ENCODE measurements around the gene TNC.

TNC gene

DNA sequence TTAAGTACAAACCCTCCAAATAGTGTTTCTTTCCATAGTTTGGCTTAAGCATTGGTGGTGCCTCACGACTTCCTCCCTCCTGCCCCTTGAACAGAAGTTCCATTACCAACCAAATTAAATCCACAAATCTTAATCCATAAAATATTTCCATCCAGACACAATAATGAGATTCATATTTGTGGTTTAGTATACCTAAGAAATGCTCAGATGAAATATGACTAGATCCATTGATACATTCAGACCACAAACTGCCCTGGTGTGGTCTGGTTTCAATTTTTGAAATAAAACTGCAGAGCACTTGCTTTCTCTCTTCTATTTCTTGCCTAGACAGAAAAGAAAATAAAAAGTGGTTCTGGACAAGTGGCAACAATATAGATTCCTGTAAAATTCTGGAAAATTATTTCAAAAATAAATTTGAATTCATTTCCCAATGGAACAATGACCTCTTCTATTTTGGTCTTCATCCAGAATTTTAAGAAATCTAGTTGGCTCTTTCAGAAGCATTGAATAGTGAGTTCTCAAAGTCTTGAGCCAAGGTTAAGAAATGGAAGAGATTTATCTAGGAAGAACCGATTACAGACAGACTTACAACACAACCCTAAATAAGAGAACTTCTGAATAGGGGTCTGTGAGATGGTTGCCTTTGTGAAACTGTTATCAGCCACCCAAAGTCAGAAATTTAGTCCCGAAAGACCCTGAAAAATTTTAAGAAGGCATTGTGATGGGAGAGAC lies 14.0 kb downstream of the TNC start:
- no peak overlapping the region for H3K4me3 ChIP-seq (ENCODE audit: low read depth, low read length)
- TF ChIP-seq CTCF (IDR thresholded peaks at IDR 0.05; ENCODE audit: low read depth, low read length): no peak
- no peaks in the 10 kb centered on the region for H3K27me3 ChIP-seq
- H3K9me3 ChIP-seq: no peaks in the 10 kb centered on the region
- H3K4me1 ChIP-seq: no peaks in the 10 kb centered on the region
- H3K36me3 ChIP-seq: no peaks in the 10 kb centered on the region
- no peak for DNase-seq

- Histone ChIP-seq H3K36me3 (no peaks in the 10 kb centered on the region), H3K9me3 (no peaks in the 10 kb centered on the region), H3K4me1 (no peaks in the 10 kb centered on the region), H3K27me3 (no peaks in the 10 kb centered on the region), H3K4me3 (ENCODE audit: low read depth, low read length) (no peak overlapping the region)
- TF ChIP-seq CTCF (IDR thresholded peaks at IDR 0.05; ENCODE audit: low read depth, low read length): no peak
- DNase-seq: no peak
Measured at GRCh38 chr9:115099901-115100300, 18.1 kb downstream of the TNC start.

- TF ChIP-seq CTCF (IDR thresholded peaks at IDR 0.05; ENCODE audit: low read depth, low read length): no peak
- Histone ChIP-seq H3K9me3 (no peaks in the 10 kb centered on the region), H3K36me3 (no peaks in the 10 kb centered on the region), H3K4me3 (ENCODE audit: low read depth, low read length) (no peak overlapping the region), H3K27me3 (no peaks in the 10 kb centered on the region), H3K4me1 (no peaks in the 10 kb centered on the region)
- DNase-seq: no peak
Measured at GRCh38 chr9:115098226-115098965, 19.6 kb downstream of the TNC start.

DNA sequence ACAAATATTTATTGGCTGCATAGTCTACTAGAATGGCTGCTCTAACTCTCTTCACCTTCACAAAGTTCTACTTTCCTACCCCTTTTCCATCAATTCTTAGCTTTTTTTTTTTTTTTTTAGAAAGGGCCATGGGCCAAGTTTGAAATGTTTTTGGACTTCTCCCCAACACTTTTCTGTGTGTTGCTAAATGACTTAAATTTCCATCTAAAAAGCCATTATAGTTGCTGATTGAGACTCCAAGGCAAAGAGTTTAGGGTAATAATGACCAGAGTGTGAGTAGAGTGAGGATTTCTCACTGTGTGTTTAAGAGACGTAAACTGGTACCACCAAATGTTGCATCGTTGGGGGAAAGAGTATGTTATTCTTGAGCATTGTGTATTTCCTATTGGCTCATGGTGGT lies 24.4 kb downstream of the TNC start:
- no peak for TF ChIP-seq CTCF (IDR thresholded peaks at IDR 0.05; ENCODE audit: low read depth, low read length)
- no peaks in the 10 kb centered on the region for H3K27me3 ChIP-seq
- no peak overlapping the region for H3K4me3 ChIP-seq (ENCODE audit: low read depth, low read length)
- DNase-seq: no peak
- no peaks in the 10 kb centered on the region for H3K9me3 ChIP-seq
- no peaks in the 10 kb centered on the region for H3K4me1 ChIP-seq
- H3K36me3 ChIP-seq: no peaks in the 10 kb centered on the region

GRCh38 chr9:115090486-115090885 lies 27.5 kb downstream of the TNC start:
- TF ChIP-seq CTCF (IDR thresholded peaks at IDR 0.05; ENCODE audit: low read depth, low read length): no peak
- no peaks in the 10 kb centered on the region for H3K27me3 ChIP-seq
- no peak for DNase-seq
- no peaks in the 10 kb centered on the region for H3K4me1 ChIP-seq
- H3K4me3 ChIP-seq (ENCODE audit: low read depth, low read length): no peak overlapping the region
- H3K9me3 ChIP-seq: no peaks in the 10 kb centered on the region
- no peaks in the 10 kb centered on the region for H3K36me3 ChIP-seq

GRCh38 chr9:115088860-115089259 lies 29.1 kb downstream of the TNC start:
- Histone ChIP-seq H3K27me3 (no peaks in the 10 kb centered on the region), H3K9me3 (no peaks in the 10 kb centered on the region), H3K4me3 (ENCODE audit: low read depth, low read length) (no peak overlapping the region), H3K4me1 (no peaks in the 10 kb centered on the region), H3K36me3 (no peaks in the 10 kb centered on the region)
- DNase-seq: no peak
- no peak for TF ChIP-seq CTCF (IDR thresholded peaks at IDR 0.05; ENCODE audit: low read depth, low read length)

Data from BE2C (cell line).